H9 (cell line): Measurements from ENCODE around the gene ANTKMT. TPM values are rescaled to one million over a fixed set of nuclear protein-coding genes. Genes with fewer than 3 reads are reported as not detected.

Experiments used
- DNase-seq: peaks from one replicate; pipeline ENCODE4 v3.0.0-alpha.2; 2017
- H2AFZ ChIP-seq: one replicate; pipeline ENCODE4 v1.6.1; 2013; ENCODE audit warnings: mild to moderate bottlenecking, low read length, control low read depth, moderate library complexity
- H2AK5ac ChIP-seq: 2 replicates; pipeline ENCODE4 v1.6.1; 2013; ENCODE audit warnings: low read length, control low read depth, mixed read lengths; ENCODE audit not compliant: insufficient read length
- H2BK120ac ChIP-seq: one replicate; pipeline ENCODE4 v1.6.1; 2013; ENCODE audit warnings: low read depth, mild to moderate bottlenecking, low read length, control low read depth, inconsistent platforms; ENCODE audit not compliant: poor library complexity, severe bottlenecking
- H2BK12ac ChIP-seq: 2 replicates; pipeline ENCODE4 v1.6.1; 2013; ENCODE audit warnings: low read length, control low read depth, mixed read lengths, low read depth; ENCODE audit not compliant: insufficient read length
- H2BK15ac ChIP-seq: 2 replicates; pipeline ENCODE4 v1.6.1; 2013; ENCODE audit warnings: low read depth, low read length, control low read depth
- H2BK20ac ChIP-seq: one replicate; pipeline ENCODE4 v1.6.1; 2013; ENCODE audit warnings: low read depth, mild to moderate bottlenecking, low read length, control low read depth, inconsistent platforms; ENCODE audit not compliant: poor library complexity, severe bottlenecking
- H2BK5ac ChIP-seq: 2 replicates; pipeline ENCODE4 v1.6.1; 2013; ENCODE audit warnings: low read length, control low read depth, mixed read lengths; ENCODE audit not compliant: insufficient read length
- H3K14ac ChIP-seq: 2 replicates; pipeline ENCODE4 v1.6.1; 2013; ENCODE audit warnings: low read length, control low read depth; ENCODE audit not compliant: insufficient read depth
- H3K18ac ChIP-seq: 2 replicates; pipeline ENCODE4 v1.6.1; 2013; ENCODE audit warnings: low read depth, mild to moderate bottlenecking, mixed read lengths, low read length, control low read depth; ENCODE audit not compliant: insufficient read length
- H3K23ac ChIP-seq: 2 replicates; pipeline ENCODE4 v1.6.1; 2013; ENCODE audit warnings: low read length, control low read depth, mixed read lengths, low read depth; ENCODE audit not compliant: insufficient read length
- H3K23me2 ChIP-seq: 2 replicates; pipeline ENCODE4 v1.6.1; 2013; ENCODE audit warnings: low read depth, mild to moderate bottlenecking, mixed read lengths, low read length, control low read depth; ENCODE audit not compliant: insufficient read length, poor library complexity, severe bottlenecking
- H3K27ac ChIP-seq: 2 replicates; pipeline ENCODE4 v1.5.1; 2013; ENCODE audit warnings: low read length, control low read depth, mixed read lengths, low read depth; ENCODE audit not compliant: insufficient read length
- H3K27me3 ChIP-seq: 2 replicates; pipeline ENCODE4 v1.6.1; 2013; ENCODE audit warnings: low read length, control low read depth, inconsistent platforms; ENCODE audit not compliant: insufficient read depth
- H3K4ac ChIP-seq: 2 replicates; pipeline ENCODE4 v1.6.1; 2013; ENCODE audit warnings: low read depth, mild to moderate bottlenecking, control low read depth, inconsistent platforms, low read length, moderate library complexity
- H3K4me1 ChIP-seq: 2 replicates; pipeline ENCODE4 v1.6.1; 2013; ENCODE audit warnings: low read length, control low read depth, inconsistent platforms; ENCODE audit not compliant: insufficient read depth
- H3K4me2 ChIP-seq: 2 replicates; pipeline ENCODE4 v1.6.1; 2013; ENCODE audit warnings: low read length, control low read depth, mixed read lengths; ENCODE audit not compliant: insufficient read length, insufficient read depth
- H3K56ac ChIP-seq: 2 replicates; pipeline ENCODE4 v1.6.1; 2013; ENCODE audit warnings: low read depth, mild to moderate bottlenecking, mixed read lengths, low read length, control low read depth; ENCODE audit not compliant: insufficient read length
- H3K79me1 ChIP-seq: 2 replicates; pipeline ENCODE4 v1.6.1; 2013; ENCODE audit warnings: low read depth, mild to moderate bottlenecking, moderate library complexity, low read length, control low read depth, inconsistent platforms; ENCODE audit not compliant: insufficient read depth, poor library complexity, severe bottlenecking
- H3K79me2 ChIP-seq: 2 replicates; pipeline ENCODE4 v1.6.1; 2013; ENCODE audit warnings: low read length, control low read depth, inconsistent platforms; ENCODE audit not compliant: insufficient read depth
- H3K9ac ChIP-seq: 2 replicates; pipeline ENCODE4 v1.6.1; 2013; ENCODE audit warnings: low read length, control low read depth, mixed read lengths; ENCODE audit not compliant: insufficient read length; ENCODE audit errors: extremely low read depth
- H3K9me3 ChIP-seq: one replicate; pipeline ENCODE4 v1.6.1; 2013; ENCODE audit warnings: low read depth, low read length, inconsistent platforms; ENCODE audit not compliant: control insufficient read depth
- H3T11ph ChIP-seq: one replicate; pipeline ENCODE4 v1.6.1; 2013; ENCODE audit warnings: mild to moderate bottlenecking, low read length, control low read depth, inconsistent platforms
- H4K20me1 ChIP-seq: one replicate; pipeline ENCODE4 v1.6.1; 2013; ENCODE audit not compliant: control insufficient read depth, insufficient read length, insufficient read depth
- H4K5ac ChIP-seq: 2 replicates; pipeline ENCODE4 v1.6.1; 2013; ENCODE audit warnings: low read depth, mild to moderate bottlenecking, mixed read lengths, low read length, control low read depth; ENCODE audit not compliant: insufficient read length
- H4K8ac ChIP-seq: replicated peaks from 2 replicates; pipeline ENCODE4 v1.6.1; 2013; ENCODE audit warnings: low read length, control low read depth, mixed read lengths, low read depth; ENCODE audit not compliant: insufficient read length
- H4K91ac ChIP-seq: 2 replicates; pipeline ENCODE4 v1.6.1; 2013; ENCODE audit warnings: low read depth, mild to moderate bottlenecking, moderate library complexity, mixed read lengths, low read length, control low read depth; ENCODE audit not compliant: insufficient read length
- H3K27ac Mint-ChIP-seq, 3 experiments: 2 replicates in 2 of 3; 3 replicates in 1 of 3; pipeline ENCODE4 v1.8.0; 2020 to 2021; ENCODE audit warnings: mixed read lengths in 3 of 3, mild to moderate bottlenecking in 1 of 3, moderate library complexity in 1 of 3
- H3K27me3 Mint-ChIP-seq: 2 replicates; pipeline ENCODE4 v1.8.0; 2021; ENCODE audit warnings: low read depth, mild to moderate bottlenecking, moderate library complexity, mixed read lengths
- H3K36me3 Mint-ChIP-seq, 3 experiments: 2 replicates in 2 of 3; 3 replicates in 1 of 3; pipeline ENCODE4 v1.8.0; 2020 to 2021; ENCODE audit warnings: low read depth in 3 of 3, mixed read lengths in 3 of 3; ENCODE audit not compliant: insufficient read depth in 1 of 3
- H3K4me1 Mint-ChIP-seq, 2 experiments: 2 replicates each; pipeline ENCODE4 v1.8.0; 2020; ENCODE audit warnings: mixed read lengths in 2 of 2
- H3K4me3 Mint-ChIP-seq, 2 experiments: 2 replicates in 1 of 2; 3 replicates in 1 of 2; pipeline ENCODE4 v1.8.0; 2020 to 2021; ENCODE audit warnings: mild to moderate bottlenecking in 2 of 2, mixed read lengths in 2 of 2, moderate library complexity in 1 of 2
- H3K9me3 Mint-ChIP-seq, 2 experiments: 2 replicates in 1 of 2; 3 replicates in 1 of 2; pipeline ENCODE4 v1.8.0; 2020; ENCODE audit warnings: mild to moderate bottlenecking in 2 of 2, mixed read lengths in 2 of 2, moderate library complexity in 1 of 2
- CTCF ChIP-seq: fragments of 200-600 bp; sonication (generic); conservative IDR thresholded peaks from 3 replicates; pipeline ENCODE4 v1.8.0; 2021; ENCODE audit warnings: antibody characterized with exemption, mild to moderate bottlenecking
- WGBS: extraction: QIAGEN DNeasy Blood & Tissue Kit; methylation state at CpG from one replicate; pipeline ENCODE4 v1.1.7; 2013; ENCODE audit warnings: missing lambda C conversion rate, low lambda C conversion rate, mixed read lengths; ENCODE audit not compliant: insufficient read length; ENCODE audit errors: extremely low coverage; 5-methylcytosine and 5-hydroxymethylcytosine counted together
- total RNA-seq: library from RNA; stranded (reverse); gene quantifications from 2 replicates; pipeline ENCODE4 v1.2.1, GENCODE V29; 2021

The ANTKMT gene
- total RNA-seq, 1 experiment from 2014 or later: 31.5 TPM

GRCh38 chr16:678858-679813 lies 41.8 kb upstream of the ANTKMT start:
- Histone ChIP-seq H3K79me1 (no peaks in the 10 kb centered on the region), H2BK12ac (no peak overlapping the region), H2AK5ac (no peak overlapping the region), H4K91ac (no peak overlapping the region), H3K4me2 (peak overlapping the region; percentile 61), H3K4me1 (no peaks in the 10 kb centered on the region), H3K56ac (no peak overlapping the region), H2BK20ac (no peak overlapping the region), H3K9ac (no peak overlapping the region), H2BK5ac (no peak overlapping the region), H3K23ac (no peak overlapping the region), H3K14ac (no peak overlapping the region; the same call in 1 of the 2 replicates), H3K27ac (no peak overlapping the region), H2BK15ac (no peak overlapping the region), H3K18ac (peak overlapping the region; percentile 46), H4K5ac (no peak overlapping the region), H2AFZ (no peak overlapping the region), H3K23me2 (peaks cover 15% of the 10 kb centered on the region), H2BK120ac (no peak overlapping the region), H4K20me1 (no peaks in the 10 kb centered on the region), H3K4ac (no peak overlapping the region), H3K9me3 (no peaks in the 10 kb centered on the region), H3K27me3 (no peaks in the 10 kb centered on the region), H4K8ac (no peak overlapping the region), H3K79me2 (peaks cover 2% of the 10 kb centered on the region; the same call in 1 of the 2 replicates), H3T11ph (no peak overlapping the region)
- H3K36me3 Mint-ChIP-seq: peaks cover 14 to 28% (median 21%) of the 10 kb centered on the region in 3 experiments; a peak in 6 of 7 replicates
- WGBS: no CpG with 5 or more reads among the region's 52 CpGs
- peak overlapping the region; percentile 56 to 79 for H3K4me3 Mint-ChIP-seq
- peak; percentile 84 for DNase-seq
- peaks cover 3% of the 10 kb centered on the region; the same call in 1 of the 2 replicates for H3K27me3 Mint-ChIP-seq
- no peaks in the 10 kb centered on the region for H3K9me3 Mint-ChIP-seq
- H3K27ac Mint-ChIP-seq: peak overlapping the region in 2 of 3 experiments; percentile 57 to 85; a peak in 3 of 7 replicates
- no peak for TF ChIP-seq CTCF
- peaks cover 24 to 42% of the 10 kb centered on the region in 2 experiments for H3K4me1 Mint-ChIP-seq
